Common myeloid progenitor, CD34-positive (primary cell): ENCODE measurements around the gene ZNF646.

Experiments
- CTCF ChIA-PET: fragments of 350-600 bp; sonication (Branson Sonifier 250); formaldehyde crosslinking; loops from one replicate; lab custom pipeline; 2021; ENCODE audit warnings: antibody characterized with exemption; lab: Charles Lee
- POLR2A ChIA-PET: fragments of 350-600 bp; sonication (Branson Sonifier 250); formaldehyde crosslinking; loops from one replicate; lab custom pipeline; 2021; ENCODE audit warnings: antibody characterized with exemption; lab: Charles Lee
- DNase-seq, 3 donors: peaks; one replicate each; pipeline versions ENCODE4 v3.0.0 to v3.0.0-alpha.2; 2013
- H3K27ac ChIP-seq, 2 experiments: 1 replicate in 1 of 2; 2 replicates in 1 of 2; pipeline ENCODE4 v1.7.0; 2013; ENCODE audit warnings: inconsistent platforms in 2 of 2, low read length in 2 of 2, mild to moderate bottlenecking in 2 of 2, low read depth in 1 of 2, moderate library complexity in 1 of 2; ENCODE audit not compliant: severe bottlenecking in 2 of 2, insufficient read depth in 1 of 2, poor library complexity in 1 of 2
- H3K27me3 ChIP-seq, 5 experiments: replicated peaks in 2 of 5; 1 replicate in 3 of 5; 2 replicates in 2 of 5; pipeline versions ENCODE4 v1.6.1 to v1.7.0; 2013; ENCODE audit warnings: low read length in 4 of 5, mild to moderate bottlenecking in 2 of 5, moderate library complexity in 2 of 5, inconsistent platforms in 1 of 5; ENCODE audit not compliant: insufficient read depth in 5 of 5, control insufficient read depth in 4 of 5
- H3K36me3 ChIP-seq, 4 experiments: 1 replicate in 2 of 4; 2 replicates in 2 of 4; pipeline versions ENCODE4 v1.6.1 to v1.7.0; 2013; ENCODE audit warnings: low read length in 3 of 4, control low read depth in 1 of 4, mild to moderate bottlenecking in 1 of 4; ENCODE audit not compliant: control insufficient read depth in 4 of 4, insufficient read depth in 4 of 4
- H3K4me1 ChIP-seq, 4 experiments: 1 replicate in 3 of 4; 2 replicates in 1 of 4; pipeline versions ENCODE4 v1.6.1 to v1.7.1; 2013; ENCODE audit warnings: low read length in 3 of 4, mild to moderate bottlenecking in 3 of 4, control low read depth in 1 of 4, inconsistent platforms in 1 of 4, moderate library complexity in 1 of 4; ENCODE audit not compliant: control insufficient read depth in 4 of 4, insufficient read depth in 4 of 4; ENCODE audit errors: control extremely low read depth in 1 of 4
- H3K4me3 ChIP-seq, 7 experiments: 1 replicate in 4 of 7; 2 replicates in 3 of 7; pipeline versions ENCODE4 v1.5.1 to v1.7.0; 2013; ENCODE audit warnings: mild to moderate bottlenecking in 7 of 7, low read length in 6 of 7, moderate library complexity in 6 of 7, inconsistent platforms in 2 of 7, low read depth in 2 of 7, control low read depth in 1 of 7; ENCODE audit not compliant: insufficient read depth in 4 of 7, control insufficient read depth in 1 of 7; ENCODE audit errors: extremely low read depth in 1 of 7
- H3K9me3 ChIP-seq, 5 experiments: 1 replicate in 4 of 5; 2 replicates in 1 of 5; pipeline versions ENCODE4 v1.6.1 to v1.7.1; 2013; ENCODE audit warnings: low read length in 4 of 5, mild to moderate bottlenecking in 2 of 5, inconsistent platforms in 1 of 5, low read depth in 1 of 5, moderate library complexity in 1 of 5; ENCODE audit not compliant: control insufficient read depth in 4 of 5, insufficient read depth in 2 of 5; ENCODE audit errors: control extremely low read depth in 1 of 5
- WGBS: methylation state at CpG from one replicate; pipeline ENCODE4 v1.1.5; 2013; ENCODE audit not compliant: insufficient coverage; 5-methylcytosine and 5-hydroxymethylcytosine counted together

Gene ZNF646

GRCh38 chr16:31083981-31084380 lies 9.8 kb downstream of the ZNF646 start:
- DNase-seq: no peak
- no peaks in the 10 kb centered on the region for H3K9me3 ChIP-seq
- 96% methylated on average over 13 of the region's 13 CpGs for WGBS
- ChIA-PET POLR2A (interaction anchor here (1.2 kb wide), 1 partner anchor 68 kb away, joined by 4 read pairs; no protein-coding TSS in a partner anchor), CTCF (interaction anchor here (0.9 kb wide), 1 partner anchor 9 kb away, joined by 3 read pairs; no protein-coding TSS in a partner anchor)
- H3K27me3 ChIP-seq: no peaks in the 10 kb centered on the region
- H3K4me1 ChIP-seq: peaks cover 0 to 9% (median 3%) of the 10 kb centered on the region in 4 experiments
- no peak overlapping the region for H3K27ac ChIP-seq
- peaks cover 8 to 83% (median 61%) of the 10 kb centered on the region in 4 experiments for H3K36me3 ChIP-seq
- no peak overlapping the region for H3K4me3 ChIP-seq

- Histone ChIP-seq H3K4me3 (no peak overlapping the region), H3K36me3 (peaks cover 8 to 81% (median 57%) of the 10 kb centered on the region in 4 experiments), H3K27ac (no peak overlapping the region), H3K9me3 (no peaks in the 10 kb centered on the region), H3K27me3 (no peaks in the 10 kb centered on the region), H3K4me1 (peaks cover 0 to 2% (median 2%) of the 10 kb centered on the region in 4 experiments)
- DNase-seq: no peak
- 97% methylated on average over 16 of the region's 16 CpGs for WGBS
- ChIA-PET CTCF (interaction anchor here (1.2 to 2.2 kb wide), 2 partner anchors 9 to 16 kb away, joined by 3 to 6 read pairs; no protein-coding TSS in a partner anchor), POLR2A (interaction anchor here (1.2 kb wide), 1 partner anchor 69 kb away, joined by 4 read pairs; no protein-coding TSS in a partner anchor)
These were observed 10.5 kb downstream of the ZNF646 start for GRCh38 chr16:31084584-31085302.

DNA sequence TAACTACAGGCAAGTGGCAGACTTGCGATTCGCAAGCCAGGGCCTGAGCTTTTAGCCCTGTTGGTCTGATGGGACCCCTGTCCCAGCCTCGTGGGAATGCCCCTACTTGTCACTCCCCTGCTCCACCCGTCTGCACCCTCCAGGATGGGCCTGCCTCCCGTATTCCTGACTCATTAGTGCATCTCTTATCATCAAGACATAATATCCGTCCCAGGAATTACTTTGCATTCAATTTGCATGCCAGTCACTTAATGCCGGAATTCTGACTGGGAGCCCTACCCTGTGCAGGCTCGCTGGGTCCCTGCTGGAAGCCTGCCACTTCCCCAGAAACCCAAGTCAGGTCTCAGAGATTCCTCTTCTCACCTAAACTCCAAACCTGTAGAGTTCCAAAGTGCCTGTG lies 11.2 kb downstream of the ZNF646 start:
- Histone ChIP-seq H3K4me3 (no peak overlapping the region), H3K9me3 (no peaks in the 10 kb centered on the region), H3K4me1 (peaks cover 0 to 2% (median under 1%) of the 10 kb centered on the region in 4 experiments), H3K27ac (no peak overlapping the region), H3K36me3 (peaks cover 8 to 79% (median 54%) of the 10 kb centered on the region in 4 experiments), H3K27me3 (no peaks in the 10 kb centered on the region)
- no peak for DNase-seq
- POLR2A ChIA-PET: interaction anchor here (0.6 kb wide), 1 partner anchor 240 kb away, joined by 4 read pairs; no protein-coding TSS in a partner anchor
- WGBS: 93% methylated on average over 8 of the region's 8 CpGs
- CTCF ChIA-PET: interaction anchor here (1.2 to 2.2 kb wide), 3 partner anchors 10 to 57 kb away, joined by 3 to 6 read pairs (median 5); no protein-coding TSS in a partner anchor

DNA sequence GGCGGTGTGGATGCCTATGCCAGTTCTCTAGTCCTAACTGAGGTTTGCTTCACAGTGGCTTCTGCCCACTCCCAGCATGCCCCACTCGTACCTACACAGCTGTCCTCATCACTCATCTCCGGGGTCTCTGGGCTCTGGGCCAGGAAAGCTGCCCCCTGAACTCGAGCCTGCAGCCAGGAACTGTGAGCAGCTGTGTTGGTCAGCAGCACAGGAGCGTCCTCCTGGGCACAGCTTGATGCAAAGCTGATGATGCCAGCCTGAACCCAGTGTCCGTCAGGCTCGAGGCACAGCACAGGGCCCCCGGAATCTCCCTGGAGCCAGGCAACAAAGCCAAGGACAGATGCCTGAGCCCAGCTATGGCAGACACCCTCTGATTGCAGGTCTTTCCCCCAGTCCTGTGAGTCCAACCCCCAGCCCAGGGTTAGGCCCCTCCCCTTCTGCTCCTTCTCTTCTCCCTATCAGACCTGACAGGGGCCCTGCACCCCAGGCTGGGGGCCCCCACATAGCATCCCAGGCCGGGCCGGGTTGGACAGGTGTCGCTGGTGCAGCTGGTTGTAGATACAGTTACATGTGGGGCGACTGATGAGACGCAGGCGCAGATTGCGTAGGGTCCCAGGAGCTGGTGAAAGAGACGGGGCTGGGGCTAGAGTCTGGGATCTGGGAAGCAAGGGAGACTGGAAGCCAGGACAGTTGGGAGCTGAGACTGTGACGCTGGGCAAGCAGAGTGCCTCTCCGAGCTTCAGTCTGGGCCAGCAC lies 11.8 kb downstream of the ZNF646 start:
- Histone ChIP-seq H3K27ac (no peak overlapping the region), H3K36me3 (peaks cover 5 to 79% (median 54%) of the 10 kb centered on the region in 4 experiments), H3K27me3 (no peaks in the 10 kb centered on the region), H3K4me1 (peaks cover 0 to 2% (median under 1%) of the 10 kb centered on the region in 4 experiments), H3K9me3 (no peaks in the 10 kb centered on the region), H3K4me3 (no peak overlapping the region)
- no peak for DNase-seq
- ChIA-PET POLR2A (interaction anchor here (0.6 kb wide), 2 partner anchors 28 to 240 kb away, joined by 4 read pairs; no protein-coding TSS in a partner anchor), CTCF (interaction anchor here (1.2 to 2.2 kb wide), 3 partner anchors 10 to 56 kb away, joined by 3 to 6 read pairs (median 5); no protein-coding TSS in a partner anchor)
- WGBS: 97% methylated on average over 12 of the region's 18 CpGs

GRCh38 chr16:31086629-31086906 lies 12.3 kb downstream of the ZNF646 start:
- Histone ChIP-seq H3K27me3 (no peaks in the 10 kb centered on the region), H3K4me3 (no peak overlapping the region), H3K4me1 (peaks cover 0 to 2% (median under 1%) of the 10 kb centered on the region in 4 experiments), H3K36me3 (peaks cover 2 to 77% (median 51%) of the 10 kb centered on the region in 4 experiments), H3K9me3 (no peaks in the 10 kb centered on the region), H3K27ac (peak overlapping the region in 1 of 2 experiments; percentile 43)
- ChIA-PET POLR2A (no interaction called here), CTCF (interaction anchor here (1.3 to 2.2 kb wide), 2 partner anchors 11 to 56 kb away, joined by 5 to 6 read pairs; no protein-coding TSS in a partner anchor)
- 93% methylated on average over 5 of the region's 6 CpGs for WGBS
- no peak for DNase-seq

DNA sequence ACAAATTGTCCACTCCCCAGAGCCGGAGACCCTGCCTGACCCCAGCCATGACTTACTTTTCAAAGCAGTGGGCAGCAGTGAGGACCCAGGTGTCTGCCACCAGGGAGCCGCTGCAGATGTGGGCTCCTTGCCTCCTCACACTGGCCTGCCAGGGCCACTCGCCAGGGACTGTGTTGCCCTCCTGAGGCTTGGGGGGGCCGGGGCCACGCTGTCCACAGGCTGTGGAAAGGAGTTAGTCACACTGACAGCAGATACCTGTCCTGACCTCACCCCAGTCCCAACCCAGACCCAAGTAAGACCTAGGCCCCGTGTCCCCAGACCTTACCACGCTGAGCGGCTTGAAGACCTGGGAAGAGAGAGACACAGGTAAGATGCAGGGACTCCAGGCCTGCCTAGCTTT lies 13.3 kb downstream of the ZNF646 start:
- Histone ChIP-seq H3K9me3 (no peaks in the 10 kb centered on the region), H3K27me3 (no peaks in the 10 kb centered on the region), H3K4me3 (no peak overlapping the region), H3K36me3 (peaks cover 2 to 68% (median 50%) of the 10 kb centered on the region in 4 experiments), H3K27ac (no peak overlapping the region), H3K4me1 (no peaks in the 10 kb centered on the region)
- 100% methylated on average over 3 of the region's 8 CpGs for WGBS
- POLR2A ChIA-PET: no interaction called here
- CTCF ChIA-PET: no interaction called here
- DNase-seq: no peak
